AG09309 (cell line): ENCODE data around the gene LOC101059915.

Experiments
- DNase-seq: peaks from one replicate; pipeline ENCODE4 v3.0.0-alpha.2; 2010; ENCODE audit warnings: low read depth
- H3K4me3 ChIP-seq: 2 replicates; pipeline ENCODE4 v1.5.1; 2011; ENCODE audit warnings: mild to moderate bottlenecking, low read depth, low read length, moderate library complexity; ENCODE audit not compliant: control insufficient read depth
- CTCF ChIP-seq: IDR thresholded peaks from 2 replicates; pipeline ENCODE4 v1.5.1; 2011; ENCODE audit warnings: mild to moderate bottlenecking, low read depth, low read length, inconsistent platforms; ENCODE audit not compliant: insufficient read depth, control insufficient read depth; ENCODE audit errors: missing control alignments

Gene LOC101059915

GRCh38 chrX:71622032-71622575 is 45.2 kb upstream of the LOC101059915 start:
- no peak overlapping the region for H3K4me3 ChIP-seq
- no peak for TF ChIP-seq CTCF
- DNase-seq, result no peak

GRCh38 chrX:71622576-71623450 is 44.5 kb upstream of the LOC101059915 start:
- DNase-seq, result peak; percentile 34
- H3K4me3 ChIP-seq, result no peak overlapping the region
- peak; percentile 35 for TF ChIP-seq CTCF

DNA sequence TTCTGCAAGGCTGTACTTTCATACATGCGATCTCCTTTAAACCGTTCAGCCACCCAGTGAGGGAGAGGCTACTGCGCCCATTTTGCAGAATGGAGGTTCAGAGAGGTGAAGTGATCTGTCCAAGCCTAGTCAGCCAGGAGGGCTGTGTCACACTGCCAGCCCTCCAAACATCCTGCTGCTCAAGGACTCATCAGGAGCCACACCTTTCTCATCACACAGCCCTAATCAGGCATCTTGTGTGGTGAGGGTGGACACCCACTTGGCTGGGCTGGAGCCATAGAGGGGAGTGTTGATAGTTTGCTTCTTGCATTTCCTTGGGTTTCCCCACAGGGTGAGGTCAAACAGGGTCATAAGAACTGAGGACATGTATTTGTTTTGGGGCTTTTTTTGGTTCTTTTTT is 43.6 kb upstream of the LOC101059915 start:
- TF ChIP-seq CTCF, result no peak
- H3K4me3 ChIP-seq, result no peak overlapping the region
- DNase-seq, result no peak

- TF ChIP-seq CTCF, result no peak
- DNase-seq, result no peak
- no peak overlapping the region for H3K4me3 ChIP-seq
Observed at GRCh38 chrX:71625471-71625870, 41.9 kb upstream of the LOC101059915 start.

GRCh38 chrX:71626576-71626975 is 40.8 kb upstream of the LOC101059915 start:
- H3K4me3 ChIP-seq, result no peak overlapping the region
- no peak for DNase-seq
- no peak for TF ChIP-seq CTCF

DNA sequence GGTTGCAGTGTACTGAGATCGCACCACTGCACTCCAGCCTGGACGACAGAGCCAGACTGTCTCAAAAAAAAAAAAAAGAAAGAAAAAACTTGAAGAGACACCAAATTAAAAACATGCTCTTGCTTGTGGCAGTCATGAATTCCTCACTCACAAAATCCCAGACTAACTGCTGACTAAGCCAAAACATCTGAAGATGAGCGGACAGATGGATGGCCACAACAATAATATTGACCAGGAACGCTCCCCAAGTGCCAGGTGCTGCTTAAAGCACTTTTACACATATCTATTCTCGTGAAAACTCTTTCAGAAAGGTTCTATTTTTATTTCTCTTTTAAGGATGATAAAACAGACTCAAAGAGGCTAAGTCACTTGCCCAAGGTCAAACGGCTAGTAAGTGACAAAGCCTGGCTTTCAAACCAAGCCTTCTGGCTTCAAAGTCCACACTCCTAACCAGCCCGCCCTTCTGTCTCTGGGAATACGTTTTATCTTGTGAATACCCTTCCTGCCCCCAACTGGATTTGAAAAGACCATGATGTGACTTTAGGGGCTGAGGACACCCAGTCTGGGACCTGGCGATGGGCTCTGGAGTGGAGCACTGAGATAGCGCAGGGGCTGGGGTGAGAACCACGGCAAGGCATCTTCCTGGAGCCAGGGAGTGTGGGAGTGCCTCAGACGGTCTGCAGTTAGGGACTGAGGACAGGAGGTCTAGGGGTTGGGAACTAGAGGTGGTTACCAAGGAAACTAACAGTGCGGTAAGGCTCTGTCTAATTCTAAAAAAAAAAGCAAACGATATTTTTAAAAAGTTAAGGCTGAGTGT is 39.5 kb upstream of the LOC101059915 start:
- no peak overlapping the region for H3K4me3 ChIP-seq
- no peak for TF ChIP-seq CTCF
- DNase-seq, result no peak
